SK-N-MC (cell line): ENCODE results near the gene TNNT3.

Source experiments
- EZH2 ChIP-seq: fragments of 200-600 bp; sonication (generic); IDR thresholded peaks from one replicate; pipeline ENCODE4 v1.6.1; 2017; ENCODE audit warnings: antibody characterized with exemption
- FOXP2 ChIP-seq: optimal IDR thresholded peaks from 2 replicates; pipeline ENCODE3; 2011; ENCODE audit warnings: mild to moderate bottlenecking, moderate library complexity; ENCODE audit not compliant: insufficient read depth; ENCODE audit errors: extremely low read length, control extremely low read depth
- POLR2AphosphoS5 ChIP-seq: IDR thresholded peaks from 2 replicates; pipeline ENCODE4 v1.6.1; 2012; ENCODE audit warnings: mild to moderate bottlenecking, low read depth, low read length, borderline replicate concordance

DNA sequence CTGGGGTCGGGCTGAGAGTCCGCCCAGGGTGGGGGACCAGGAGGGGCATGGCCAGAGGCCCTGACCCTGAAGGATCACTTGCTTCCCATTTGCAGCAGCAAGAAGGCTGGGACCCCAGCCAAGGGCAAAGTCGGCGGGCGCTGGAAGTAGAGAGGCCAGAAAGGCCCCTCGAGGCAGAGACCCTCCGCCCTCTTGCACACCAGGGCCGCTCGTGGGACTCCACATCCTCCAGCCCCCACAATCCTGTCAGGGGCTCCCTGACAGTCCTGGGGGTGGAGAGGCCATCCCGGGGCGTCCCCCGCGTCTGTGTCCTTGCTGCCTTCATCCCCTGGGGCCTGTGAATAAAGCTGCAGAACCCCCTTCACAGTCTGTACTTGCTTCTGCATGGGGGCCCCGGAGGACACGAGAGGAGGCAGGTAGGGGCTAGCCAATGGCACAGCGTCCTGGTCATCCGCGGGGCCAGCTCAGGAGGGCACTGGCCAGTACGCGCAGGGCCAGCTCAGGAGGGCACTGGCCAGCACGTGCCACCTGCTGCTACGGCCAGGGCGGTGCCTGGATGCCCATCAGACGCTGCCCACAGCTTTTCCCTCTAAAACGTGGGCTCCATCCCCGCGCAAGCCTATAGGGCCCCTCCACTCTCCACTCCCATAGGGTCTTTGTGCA, 19.0 kb downstream of the TNNT3 start:
- TF ChIP-seq EZH2 (no peak), POLR2AphosphoS5 (no peak), FOXP2 (no peak)
